IMR-90 (cell line): Measurements from ENCODE around the gene SIAH3. TPM values are rescaled to one million over a fixed set of nuclear protein-coding genes. Genes with fewer than 3 reads are reported as not detected.

ENCODE experiments used
- ATAC-seq: fragments of 200-7000 bp; cut with Tn5 transposase; 2 replicates; pipeline ENCODE4 v1.9.1; 2020; ENCODE audit warnings: low read depth, mild to moderate bottlenecking, moderate library complexity
- BruUV-seq: library from RNA; stranded (reverse); fragments of 400-500 nt; replicated peaks from 2 replicates; lab custom pipeline; 2021; lab: Mats Ljungman, UMichigan
- CTCF ChIA-PET: fragments of 300-600 bp; formaldehyde crosslinking; extraction: SDS; loops from one replicate; lab custom pipeline; 2021; ENCODE audit warnings: antibody characterized with exemption; lab: Yijun Ruan, JAX
- POLR2A ChIA-PET: fragments of 300-600 bp; sonication (Branson Sonifier 250); formaldehyde crosslinking; loops from one replicate; lab custom pipeline; 2022; ENCODE audit warnings: antibody characterized with exemption; ENCODE audit not compliant: unreplicated experiment; lab: Charles Lee
- DNase-seq: peaks from one replicate; pipeline ENCODE4 v3.0.0; 2013
- H2AFZ ChIP-seq: replicated peaks from 2 replicates; pipeline ENCODE3; 2013; ENCODE audit warnings: low read length, mild to moderate bottlenecking; ENCODE audit not compliant: poor library complexity
- H2AK5ac ChIP-seq: 2 replicates; pipeline ENCODE4 v1.6.1; 2013; ENCODE audit warnings: low read depth, low read length, inconsistent platforms
- H2AK9ac ChIP-seq: replicated peaks from 2 replicates; pipeline ENCODE3; 2013; ENCODE audit warnings: mild to moderate bottlenecking, low read depth, low read length, moderate library complexity; ENCODE audit not compliant: poor library complexity
- H2BK120ac ChIP-seq: 2 replicates; pipeline ENCODE4 v1.6.1; 2013; ENCODE audit warnings: low read depth, low read length, inconsistent platforms
- H2BK15ac ChIP-seq: 3 replicates; pipeline ENCODE4 v1.6.1; 2013; ENCODE audit warnings: low read depth, low read length, inconsistent platforms
- H2BK20ac ChIP-seq: 2 replicates; pipeline ENCODE4 v1.6.1; 2013; ENCODE audit warnings: low read depth, mild to moderate bottlenecking, inconsistent platforms, low read length, moderate library complexity
- H2BK5ac ChIP-seq: 2 replicates; pipeline ENCODE4 v1.6.1; 2013; ENCODE audit warnings: mild to moderate bottlenecking, low read depth, low read length, inconsistent platforms; ENCODE audit not compliant: poor library complexity, severe bottlenecking
- H3K14ac ChIP-seq: replicated peaks from 2 replicates; pipeline ENCODE4 v1.6.1; 2013; ENCODE audit warnings: low read depth, low read length, inconsistent platforms
- H3K18ac ChIP-seq: 2 replicates; pipeline ENCODE4 v1.6.1; 2013; ENCODE audit warnings: low read depth, low read length, control low read depth
- H3K23ac ChIP-seq: 2 replicates; pipeline ENCODE4 v1.6.1; 2013; ENCODE audit warnings: low read depth, low read length, inconsistent platforms
- H3K27ac ChIP-seq: 2 replicates; pipeline ENCODE4 v1.5.1; 2013; ENCODE audit warnings: mild to moderate bottlenecking, control low read depth, low read length; ENCODE audit not compliant: insufficient read depth
- H3K27me3 ChIP-seq: 2 replicates; pipeline ENCODE4 v1.6.1; 2013; ENCODE audit warnings: low read length; ENCODE audit not compliant: control insufficient read depth, insufficient read depth
- H3K36me3 ChIP-seq: 2 replicates; pipeline ENCODE4 v1.6.1; 2013; ENCODE audit warnings: low read length, mixed read lengths; ENCODE audit not compliant: control insufficient read depth, insufficient read depth
- H3K4ac ChIP-seq: 2 replicates; pipeline ENCODE4 v1.6.1; 2013; ENCODE audit warnings: low read depth, low read length, inconsistent platforms
- H3K4me1 ChIP-seq: 2 replicates; pipeline ENCODE4 v1.6.1; 2013; ENCODE audit warnings: low read length, mixed read lengths; ENCODE audit not compliant: control insufficient read depth, insufficient read depth
- H3K4me2 ChIP-seq: 2 replicates; pipeline ENCODE4 v1.6.1; 2013; ENCODE audit warnings: low read depth, mild to moderate bottlenecking, control low read depth, low read length, moderate library complexity
- H3K4me3 ChIP-seq: 2 replicates; pipeline ENCODE4 v1.5.1; 2013; ENCODE audit warnings: low read depth, mild to moderate bottlenecking, control low read depth, low read length, moderate library complexity; ENCODE audit not compliant: insufficient read depth
- H3K56ac ChIP-seq: 2 replicates; pipeline ENCODE4 v1.6.1; 2013; ENCODE audit warnings: low read length, inconsistent platforms; ENCODE audit not compliant: insufficient read depth; ENCODE audit errors: extremely low read depth
- H3K79me1 ChIP-seq, 2 experiments: 2 replicates each; pipeline ENCODE4 v1.6.1; 2013; ENCODE audit warnings: low read length in 2 of 2, inconsistent platforms in 1 of 2, low read depth in 1 of 2
- H3K9ac ChIP-seq: 2 replicates; pipeline ENCODE4 v1.6.1; 2013; ENCODE audit warnings: low read depth, low read length, control low read depth
- H3K9me1 ChIP-seq: 2 replicates; pipeline ENCODE4 v1.6.1; 2013; ENCODE audit warnings: low read length, inconsistent platforms; ENCODE audit not compliant: insufficient read depth
- H3K9me3 ChIP-seq: 2 replicates; pipeline ENCODE4 v1.6.1; 2013; ENCODE audit warnings: low read length; ENCODE audit not compliant: control insufficient read depth, insufficient read depth
- H4K20me1 ChIP-seq: 2 replicates; pipeline ENCODE4 v1.6.1; 2013; ENCODE audit warnings: low read length, inconsistent platforms; ENCODE audit not compliant: insufficient read depth
- H4K5ac ChIP-seq: 2 replicates; pipeline ENCODE4 v1.6.1; 2013; ENCODE audit warnings: mild to moderate bottlenecking, low read depth, low read length, control low read depth
- H4K8ac ChIP-seq, 2 experiments: 2 replicates each; pipeline ENCODE4 v1.6.1; 2013; ENCODE audit warnings: low read depth in 2 of 2, low read length in 2 of 2, control low read depth in 1 of 2, inconsistent platforms in 1 of 2
- H4K91ac ChIP-seq: 2 replicates; pipeline ENCODE4 v1.6.1; 2013; ENCODE audit warnings: low read depth, low read length, inconsistent platforms; ENCODE audit not compliant: insufficient read depth
- NFE2L2 ChIP-seq: fragments of 150-350 bp; IDR thresholded peaks from 2 replicates; pipeline ENCODE4 v1.6.1; 2016; ENCODE audit warnings: low read depth, mild to moderate bottlenecking, low read length
- POLR2A ChIP-seq: IDR thresholded peaks from 2 replicates; pipeline ENCODE4 v1.6.1; 2012; ENCODE audit warnings: mild to moderate bottlenecking, low read depth, low read length
- RAD21 ChIP-seq: IDR thresholded peaks from 2 replicates; pipeline ENCODE4 v1.6.1; 2012; ENCODE audit warnings: low read length, improper control_type of control experiment
- SMC3 ChIP-seq: fragments of 150-350 bp; IDR thresholded peaks from 2 replicates; pipeline ENCODE4 v1.6.1; 2016; ENCODE audit warnings: low read depth, mild to moderate bottlenecking, antibody characterized with exemption, low read length, moderate library complexity
- dilution Hi-C: fragments of 300-500 bp; cut with HindIII; formaldehyde crosslinking; loops from one replicate; pipeline ENCODE4 v1.14.3; 2018; ENCODE audit warnings: low sequenced_read_pairs; ENCODE audit not compliant: unreplicated experiment
- in situ Hi-C: fragments of 300-500 bp; cut with MboI; formaldehyde crosslinking; loops from 3 replicates; pipeline ENCODE4 v1.14.3; 2019; ENCODE audit warnings: low sequenced_read_pairs, inconsistent platforms, mixed read lengths
- intact Hi-C: fragments of 100-400 bp; cut with micrococcal nuclease; formaldehyde crosslinking; loops from 2 replicates; pipeline ENCODE4 v1.10.0; 2022
- polyA plus RNA-seq, 3 experiments: library from polyadenylated mRNA; depleted of rRNA; stranded (reverse); fragments of >200 nt; gene quantifications; 2 replicates each; pipeline ENCODE4 v1.2.3, GENCODE V29; 2012; ENCODE audit warnings: low replicate concordance in 1 of 3
- total RNA-seq: library from RNA; depleted of rRNA; stranded (reverse); fragments of >200 nt; gene quantifications from 2 replicates; pipeline ENCODE4 v1.2.3, GENCODE V29; 2012
- TF ChIP-seq, protein P1 (sequence below): fragments of 150-350 bp; IDR thresholded peaks from 2 replicates; pipeline ENCODE4 v1.6.1; 2017; ENCODE audit warnings: mild to moderate bottlenecking, antibody characterized with exemption, low read length, low read depth
- TF ChIP-seq, protein P2 (sequence below): fragments of 150-350 bp; IDR thresholded peaks from 2 replicates; pipeline ENCODE4 v1.6.1; 2016; ENCODE audit warnings: low read depth, mild to moderate bottlenecking, low read length, moderate library complexity, borderline replicate concordance

The SIAH3 gene
- total and polyA plus RNA-seq, 2 of the 4 experiments (the other 2 are of a cell fraction) = under 0.01 TPM; not detected in 1

DNA sequence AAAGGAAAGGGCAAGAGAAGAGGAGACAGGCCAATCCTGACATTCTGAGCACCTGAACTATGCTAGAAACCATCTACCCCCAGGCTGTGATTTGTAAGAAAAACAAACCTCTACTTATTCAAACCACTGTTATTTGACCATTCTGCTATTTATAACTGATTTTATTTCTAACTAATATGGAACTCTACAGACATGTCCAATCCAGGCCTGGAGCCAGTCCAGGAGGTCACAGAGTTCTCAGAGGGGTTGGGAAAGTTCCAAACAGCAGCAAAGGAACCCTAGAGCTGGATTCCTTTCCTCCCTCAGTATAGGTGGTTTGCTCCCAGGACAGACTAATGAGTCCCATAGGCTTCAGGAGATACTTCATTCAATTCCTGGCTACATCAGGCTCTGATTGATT, 24.2 kb downstream of the SIAH3 start:
- TF ChIP-seq RAD21 (no peak), POLR2A (no peak), NFE2L2 (no peak), SMC3 (no peak)
- TF ChIP-seq, protein P1, sequence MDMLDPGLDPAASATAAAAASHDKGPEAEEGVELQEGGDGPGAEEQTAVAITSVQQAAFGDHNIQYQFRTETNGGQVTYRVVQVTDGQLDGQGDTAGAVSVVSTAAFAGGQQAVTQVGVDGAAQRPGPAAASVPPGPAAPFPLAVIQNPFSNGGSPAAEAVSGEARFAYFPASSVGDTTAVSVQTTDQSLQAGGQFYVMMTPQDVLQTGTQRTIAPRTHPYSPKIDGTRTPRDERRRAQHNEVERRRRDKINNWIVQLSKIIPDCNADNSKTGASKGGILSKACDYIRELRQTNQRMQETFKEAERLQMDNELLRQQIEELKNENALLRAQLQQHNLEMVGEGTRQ = no peak
- TF ChIP-seq, protein P2, sequence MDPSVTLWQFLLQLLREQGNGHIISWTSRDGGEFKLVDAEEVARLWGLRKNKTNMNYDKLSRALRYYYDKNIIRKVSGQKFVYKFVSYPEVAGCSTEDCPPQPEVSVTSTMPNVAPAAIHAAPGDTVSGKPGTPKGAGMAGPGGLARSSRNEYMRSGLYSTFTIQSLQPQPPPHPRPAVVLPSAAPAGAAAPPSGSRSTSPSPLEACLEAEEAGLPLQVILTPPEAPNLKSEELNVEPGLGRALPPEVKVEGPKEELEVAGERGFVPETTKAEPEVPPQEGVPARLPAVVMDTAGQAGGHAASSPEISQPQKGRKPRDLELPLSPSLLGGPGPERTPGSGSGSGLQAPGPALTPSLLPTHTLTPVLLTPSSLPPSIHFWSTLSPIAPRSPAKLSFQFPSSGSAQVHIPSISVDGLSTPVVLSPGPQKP = no peak
- no peak overlapping the region for H3K56ac ChIP-seq
- no peak overlapping the region for H3K27ac ChIP-seq
- no peak overlapping the region for H3K4me2 ChIP-seq
- H2AK5ac ChIP-seq = no peak overlapping the region
- H3K9ac ChIP-seq = no peak overlapping the region
- no peak overlapping the region for H4K91ac ChIP-seq
- DNase-seq (no peak), ATAC-seq (no peak)
- no peak overlapping the region for H3K18ac ChIP-seq
- H2BK15ac ChIP-seq = no peak overlapping the region
- no peak overlapping the region for H2BK5ac ChIP-seq
- H3K4ac ChIP-seq = no peak overlapping the region
- no peak overlapping the region for H4K5ac ChIP-seq
- H4K8ac ChIP-seq = no peak overlapping the region
- H3K4me1 ChIP-seq = no peaks in the 10 kb centered on the region
- H3K27me3 ChIP-seq = peaks cover 8% of the 10 kb centered on the region
- in situ Hi-C loops (no loop called here), dilution Hi-C loops (no loop called here), intact Hi-C loops (no loop called here)
- no peak overlapping the region for H3K4me3 ChIP-seq
- H3K9me1 ChIP-seq = no peaks in the 10 kb centered on the region
- ChIA-PET CTCF (interaction anchor here (0.6 kb wide), 1 partner anchor 889 kb away, joined by 10 read pairs; no protein-coding TSS in a partner anchor), POLR2A (no interaction called here)
- no peaks in the 10 kb centered on the region for H3K9me3 ChIP-seq
- H3K23ac ChIP-seq = no peak overlapping the region
- H2BK120ac ChIP-seq = no peak overlapping the region
- H2BK20ac ChIP-seq = no peak overlapping the region
- H4K20me1 ChIP-seq = no peaks in the 10 kb centered on the region
- no peaks in the 10 kb centered on the region for H3K79me1 ChIP-seq
- no TSS peak for BruUV-seq
- no peaks in the 10 kb centered on the region for H3K36me3 ChIP-seq
- no peak overlapping the region for H3K14ac ChIP-seq
- no peak overlapping the region for H2AFZ ChIP-seq
- no peak overlapping the region for H2AK9ac ChIP-seq
